ENCODE measurements around the gene DLGAP1.
"Not testable (repeated sequence)": the region's sequence is repeated elsewhere in the genome, so short reads cannot be mapped to it uniquely, and the experiment has no call there.

- not testable (repeated sequence) for TF ChIP-seq CTCF, POLR2AphosphoS5, POLR2A (IDR thresholded peaks at IDR 0.05)
Observed at GRCh38 chr18:3606863-3607262, 848.2 kb downstream of the DLGAP1 start.

Measured in breast epithelium (tissue), 3 donors.